IPS-18a (cell line): Measurements from ENCODE around the gene SLC35G3.

ENCODE experiments used
- H3K27ac ChIP-seq: one replicate; pipeline ENCODE4 v1.5.1; 2013; ENCODE audit warnings: low read length
- H3K27me3 ChIP-seq: one replicate; pipeline ENCODE4 v1.6.1; 2013; ENCODE audit warnings: mild to moderate bottlenecking, low read length; ENCODE audit not compliant: control insufficient read depth, insufficient read depth
- H3K36me3 ChIP-seq: one replicate; pipeline ENCODE4 v1.6.1; 2013; ENCODE audit warnings: low read depth, low read length; ENCODE audit not compliant: control insufficient read depth
- H3K4me1 ChIP-seq: one replicate; pipeline ENCODE4 v1.6.1; 2013; ENCODE audit warnings: low read depth, low read length; ENCODE audit not compliant: control insufficient read depth
- H3K4me3 ChIP-seq: one replicate; pipeline ENCODE4 v1.5.1; 2013; ENCODE audit warnings: low read length
- H3K9ac ChIP-seq: one replicate; pipeline ENCODE4 v1.6.1; 2013; ENCODE audit warnings: mild to moderate bottlenecking, low read length, moderate library complexity
- H3K9me3 ChIP-seq: one replicate; pipeline ENCODE4 v1.6.1; 2013; ENCODE audit warnings: low read depth, low read length; ENCODE audit not compliant: control insufficient read depth

The SLC35G3 gene

GRCh38 chr17:35146214-35146833, 47.9 kb downstream of the SLC35G3 start:
- H3K4me1 ChIP-seq = no peaks in the 10 kb centered on the region
- no peaks in the 10 kb centered on the region for H3K27me3 ChIP-seq
- no peaks in the 10 kb centered on the region for H3K9me3 ChIP-seq
- H3K9ac ChIP-seq = no peak overlapping the region
- H3K4me3 ChIP-seq = no peak overlapping the region
- H3K27ac ChIP-seq = no peak overlapping the region
- no peaks in the 10 kb centered on the region for H3K36me3 ChIP-seq

- no peaks in the 10 kb centered on the region for H3K27me3 ChIP-seq
These were observed 49.4 kb downstream of the SLC35G3 start for GRCh38 chr17:35144840-35145239.

More at GRCh38 chr17:35144840-35145239, 49.4 kb downstream of the SLC35G3 start:
- Histone ChIP-seq H3K27ac (no peak overlapping the region), H3K4me3 (no peak overlapping the region), H3K9ac (no peak overlapping the region), H3K36me3 (peaks cover 1% of the 10 kb centered on the region), H3K4me1 (no peaks in the 10 kb centered on the region), H3K9me3 (no peaks in the 10 kb centered on the region)
